Hematopoietic multipotent progenitor cell treated with erythropoietin and hydrocortisone succinate and interleukin-3 and kit ligand, for 17 days (in vitro differentiated cells): Measurements from ENCODE around the gene OR4M1.
"Not testable (repeated sequence)": the region's sequence is repeated elsewhere in the genome, so short reads cannot be mapped to it uniquely, and the experiment has no call there.

Experiments used
- DNase-seq: peaks from one replicate; pipeline ENCODE4 v3.0.0-alpha.2; 2015; ENCODE audit warnings: low spot score

OR4M1 gene

GRCh38 chr14:19773204-19773603, at the start of gene OR4M1:
Gene OR4M1, plus strand, starts transcription at chr14:19773504. Its CDS starts 6,819 bp downstream, at chr14:19780323.
- DNase-seq, result not testable (repeated sequence)

- no peak for DNase-seq
Measured at GRCh38 chr14:19729359-19729758, 43.9 kb upstream of the OR4M1 start.

GRCh38 chr14:19729763-19730162, 43.5 kb upstream of the OR4M1 start:
- DNase-seq, result no peak

- DNase-seq, result not testable (repeated sequence)
Measured at GRCh38 chr14:19733893-19734292, 39.4 kb upstream of the OR4M1 start.

GRCh38 chr14:19743256-19743655, 30.0 kb upstream of the OR4M1 start, which contains the start of gene OR4Q3:
Gene OR4Q3, plus strand, starts transcription at chr14:19743571.
- DNase-seq, result no peak

- DNase-seq, result not testable (repeated sequence)
Measured at GRCh38 chr14:19752316-19752715, 21.0 kb upstream of the OR4M1 start.

- DNase-seq, result no peak
Measured at GRCh38 chr14:19754172-19754571, 19.1 kb upstream of the OR4M1 start.

- DNase-seq, result not testable (repeated sequence)
Measured at GRCh38 chr14:19771491-19771890, 1.8 kb upstream of the OR4M1 start.

- DNase-seq, result no peak
Measured at GRCh38 chr14:19771895-19772430, 1.3 kb upstream of the OR4M1 start.

- not testable (repeated sequence) for DNase-seq
Measured at GRCh38 chr14:19772454-19772853, 850 bp upstream of the OR4M1 start.

GRCh38 chr14:19775587-19775986, 2.3 kb downstream of the OR4M1 start:
- DNase-seq, result no peak

GRCh38 chr14:19785848-19786247, 12.5 kb downstream of the OR4M1 start:
- DNase-seq, result not testable (repeated sequence)

- DNase-seq, result not testable (repeated sequence)
Measured at GRCh38 chr14:19787318-19787717, 14.0 kb downstream of the OR4M1 start.

- not testable (repeated sequence) for DNase-seq
Measured at GRCh38 chr14:19788150-19788549, 14.8 kb downstream of the OR4M1 start.

GRCh38 chr14:19796520-19797108, 23.3 kb downstream of the OR4M1 start:
- DNase-seq, result not testable (repeated sequence)

GRCh38 chr14:19799880-19800279, 26.6 kb downstream of the OR4M1 start:
- DNase-seq, result no peak

- DNase-seq, result no peak
Measured at GRCh38 chr14:19800282-19801117, 27.2 kb downstream of the OR4M1 start.

GRCh38 chr14:19801118-19801464, 27.8 kb downstream of the OR4M1 start:
- no peak for DNase-seq

- DNase-seq, result not testable (repeated sequence)
Measured at GRCh38 chr14:19803470-19803869, 30.2 kb downstream of the OR4M1 start, which contains the start of gene OR4N2. Gene OR4N2, plus strand, starts transcription at chr14:19803770. Its CDS starts 23,679 bp downstream, at chr14:19827449.

- not testable (repeated sequence) for DNase-seq
Measured at GRCh38 chr14:19813171-19813920, 40.0 kb downstream of the OR4M1 start.

GRCh38 chr14:19819879-19820278, 46.6 kb downstream of the OR4M1 start:
- not testable (repeated sequence) for DNase-seq

GRCh38 chr14:19821016-19821415, 47.7 kb downstream of the OR4M1 start:
- DNase-seq, result not testable (repeated sequence)
